K562 (cell line): ENCODE data around the gene CGGBP1. TPM values are rescaled to one million over a fixed set of nuclear protein-coding genes. Genes with fewer than 3 reads are reported as not detected.
A peak's percentile ranks its signal among the peaks of the same experiment; 100 is the strongest.

Experiments
- CSDE1 ChIP-seq, 2 experiments: fragments of 450-650 bp; IDR thresholded peaks; 2 replicates each; pipeline ENCODE4 v1.6.1; 2016; ENCODE audit warnings: mild to moderate bottlenecking in 1 of 2
- L3MBTL2 ChIP-seq: fragments of 450-650 bp; IDR thresholded peaks from 2 replicates; pipeline ENCODE4 v1.6.1; 2016; ENCODE audit warnings: mild to moderate bottlenecking, moderate library complexity
- MEIS2 ChIP-seq: fragments of 450-650 bp; IDR thresholded peaks from 2 replicates; pipeline ENCODE4 v1.6.1; 2014; ENCODE audit warnings: mild to moderate bottlenecking; ENCODE audit not compliant: partially characterized antibody
- RB1 ChIP-seq: fragments of 450-650 bp; IDR thresholded peaks from 2 replicates; pipeline ENCODE4 v1.6.1; 2017; ENCODE audit warnings: low read depth, mild to moderate bottlenecking
- SIRT6 ChIP-seq: IDR thresholded peaks from one replicate; pipeline ENCODE4 v1.6.1; 2012; ENCODE audit warnings: low read depth, mild to moderate bottlenecking, control low read depth, inconsistent platforms, low read length, moderate library complexity
- SMAD4 ChIP-seq: fragments of 250-450 bp; sonication (Bioruptor Pico); conservative IDR thresholded peaks from 2 replicates; pipeline ENCODE4 v1.8.0; 2021; ENCODE audit warnings: inconsistent platforms, mild to moderate bottlenecking, moderate library complexity
- SP2 ChIP-seq: IDR thresholded peaks from 2 replicates; pipeline ENCODE4 v1.6.1; 2011; ENCODE audit warnings: mild to moderate bottlenecking, low read depth, low read length, moderate library complexity; ENCODE audit not compliant: poor library complexity, severe bottlenecking; ENCODE audit errors: extremely low read depth
- polyA plus RNA-seq, 8 experiments: library from polyadenylated mRNA; depleted of rRNA in 4 of 8; stranded (reverse) in 5 of 8; unstranded in 3 of 8; fragments of >200 nt; fragmentation: Nextera tagmentation in 2 of 8; fragmentation: Illumina TruSeq in 1 of 8; extraction: Ambion mirVana in 2 of 8; extraction: Trizol in 1 of 8; gene quantifications; 2 replicates each; pipeline versions ENCODE4 v1.2.1 to v1.2.3, GENCODE V29; 2011 to 2014; ENCODE audit warnings: inconsistent platforms in 1 of 8, missing spikeins in 1 of 8
- total RNA-seq, 7 experiments: library from RNA; depleted of rRNA in 6 of 7; stranded (reverse); fragments of >200 nt in 6 of 7; fragmentation: Illumina TruSeq in 2 of 7; extraction: Trizol in 2 of 7; gene quantifications; 2 replicates each; pipeline versions ENCODE4 v1.2.1 to v1.2.3, GENCODE V29; 2011 to 2021; ENCODE audit warnings: low replicate concordance in 1 of 7
- TF ChIP-seq, protein P1 (sequence below): sonication (generic); IDR thresholded peaks from 2 replicates; pipeline ENCODE4 v1.6.1; 2016
- TF ChIP-seq, protein P2 (sequence below): sonication (generic); formaldehyde crosslinking; IDR thresholded peaks from 2 replicates; pipeline ENCODE4 v1.8.0; 2022; ENCODE audit warnings: mild to moderate bottlenecking, missing genetic modification reagents, borderline replicate concordance
- TF ChIP-seq, protein P3 (sequence below), 3 experiments: fragments of 200-800 bp in 1 of 3; fragments of 250-450 bp in 1 of 3; fragments of 450-650 bp in 1 of 3; sonication (Bioruptor Pico) in 1 of 3; sonication (Bioruptor generic) in 1 of 3; formaldehyde crosslinking in 1 of 3; IDR thresholded peaks; 2 replicates each; pipeline versions ENCODE4 v1.6.1 to v1.8.0; 2016 to 2022; ENCODE audit warnings: mild to moderate bottlenecking in 2 of 3, missing genetic modification characterization in 2 of 3, missing compliant biosample characterization in 1 of 3, moderate library complexity in 1 of 3

The CGGBP1 gene
- total and polyA plus RNA-seq, 9 of the 15 experiments (the other 6 are each of a cell fraction or from before 2014, with no cell fraction given), result 14.4 to 47.8 (median 37.8) TPM

DNA sequence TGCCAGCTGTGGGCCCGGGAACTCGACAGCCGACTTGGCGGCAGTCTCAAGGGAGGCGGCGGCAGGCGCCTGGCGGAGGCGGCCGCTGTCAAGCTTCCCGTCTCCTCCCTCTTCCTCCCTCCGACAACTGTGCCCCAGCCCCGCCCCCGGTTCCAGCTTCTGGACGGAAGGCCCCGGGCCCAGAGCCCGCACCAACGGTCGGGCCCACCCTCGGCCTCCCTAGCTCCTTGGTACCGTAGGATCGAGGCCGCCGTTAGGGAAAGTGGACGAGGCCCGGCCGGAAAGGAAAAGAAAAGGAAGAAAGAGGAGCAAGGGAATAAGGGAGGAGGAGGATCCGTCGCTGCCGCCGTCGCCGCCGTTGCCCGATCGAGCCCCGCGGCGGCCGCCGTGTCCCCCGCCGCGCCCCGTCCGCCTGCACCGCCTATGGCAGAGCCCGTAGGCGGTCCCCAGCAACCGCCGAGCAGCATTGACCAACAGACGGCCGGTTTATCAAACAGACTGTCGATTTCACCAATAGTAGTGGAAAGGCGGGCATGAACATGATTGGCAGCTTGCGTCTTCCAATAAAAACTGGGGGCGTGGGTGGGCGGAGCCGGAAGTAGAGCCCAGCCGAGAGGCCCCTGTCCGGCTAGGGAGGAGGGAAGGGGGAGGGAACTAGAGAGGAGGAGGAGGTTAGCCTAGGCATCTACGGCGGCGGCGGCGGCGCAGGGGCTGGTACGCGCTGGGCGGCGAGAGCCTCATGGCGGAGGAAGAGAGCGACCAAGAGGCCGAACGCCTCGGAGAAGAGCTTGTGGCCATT is at the start of gene CGGBP1, which contains the start of gene ZNF654 (continued):
- no peak for TF ChIP-seq CSDE1 (IDR thresholded peaks at IDR 0.05)
- TF ChIP-seq RB1, result no peak
- peak; percentile 80 for TF ChIP-seq SMAD4
- TF ChIP-seq MEIS2, result no peak
- TF ChIP-seq, protein P1, sequence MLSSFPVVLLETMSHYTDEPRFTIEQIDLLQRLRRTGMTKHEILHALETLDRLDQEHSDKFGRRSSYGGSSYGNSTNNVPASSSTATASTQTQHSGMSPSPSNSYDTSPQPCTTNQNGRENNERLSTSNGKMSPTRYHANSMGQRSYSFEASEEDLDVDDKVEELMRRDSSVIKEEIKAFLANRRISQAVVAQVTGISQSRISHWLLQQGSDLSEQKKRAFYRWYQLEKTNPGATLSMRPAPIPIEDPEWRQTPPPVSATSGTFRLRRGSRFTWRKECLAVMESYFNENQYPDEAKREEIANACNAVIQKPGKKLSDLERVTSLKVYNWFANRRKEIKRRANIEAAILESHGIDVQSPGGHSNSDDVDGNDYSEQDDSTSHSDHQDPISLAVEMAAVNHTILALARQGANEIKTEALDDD, result peak; percentile 46; the same call in 1 of the 2 replicates
- TF ChIP-seq, protein P2, sequence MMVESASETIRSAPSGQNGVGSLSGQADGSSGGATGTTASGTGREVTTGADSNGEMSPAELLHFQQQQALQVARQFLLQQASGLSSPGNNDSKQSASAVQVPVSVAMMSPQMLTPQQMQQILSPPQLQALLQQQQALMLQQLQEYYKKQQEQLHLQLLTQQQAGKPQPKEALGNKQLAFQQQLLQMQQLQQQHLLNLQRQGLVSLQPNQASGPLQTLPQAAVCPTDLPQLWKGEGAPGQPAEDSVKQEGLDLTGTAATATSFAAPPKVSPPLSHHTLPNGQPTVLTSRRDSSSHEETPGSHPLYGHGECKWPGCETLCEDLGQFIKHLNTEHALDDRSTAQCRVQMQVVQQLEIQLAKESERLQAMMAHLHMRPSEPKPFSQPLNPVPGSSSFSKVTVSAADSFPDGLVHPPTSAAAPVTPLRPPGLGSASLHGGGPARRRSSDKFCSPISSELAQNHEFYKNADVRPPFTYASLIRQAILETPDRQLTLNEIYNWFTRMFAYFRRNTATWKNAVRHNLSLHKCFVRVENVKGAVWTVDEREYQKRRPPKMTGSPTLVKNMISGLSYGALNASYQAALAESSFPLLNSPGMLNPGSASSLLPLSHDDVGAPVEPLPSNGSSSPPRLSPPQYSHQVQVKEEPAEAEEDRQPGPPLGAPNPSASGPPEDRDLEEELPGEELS (CRISPR knock-in tag), result no peak
- TF ChIP-seq, protein P3, sequence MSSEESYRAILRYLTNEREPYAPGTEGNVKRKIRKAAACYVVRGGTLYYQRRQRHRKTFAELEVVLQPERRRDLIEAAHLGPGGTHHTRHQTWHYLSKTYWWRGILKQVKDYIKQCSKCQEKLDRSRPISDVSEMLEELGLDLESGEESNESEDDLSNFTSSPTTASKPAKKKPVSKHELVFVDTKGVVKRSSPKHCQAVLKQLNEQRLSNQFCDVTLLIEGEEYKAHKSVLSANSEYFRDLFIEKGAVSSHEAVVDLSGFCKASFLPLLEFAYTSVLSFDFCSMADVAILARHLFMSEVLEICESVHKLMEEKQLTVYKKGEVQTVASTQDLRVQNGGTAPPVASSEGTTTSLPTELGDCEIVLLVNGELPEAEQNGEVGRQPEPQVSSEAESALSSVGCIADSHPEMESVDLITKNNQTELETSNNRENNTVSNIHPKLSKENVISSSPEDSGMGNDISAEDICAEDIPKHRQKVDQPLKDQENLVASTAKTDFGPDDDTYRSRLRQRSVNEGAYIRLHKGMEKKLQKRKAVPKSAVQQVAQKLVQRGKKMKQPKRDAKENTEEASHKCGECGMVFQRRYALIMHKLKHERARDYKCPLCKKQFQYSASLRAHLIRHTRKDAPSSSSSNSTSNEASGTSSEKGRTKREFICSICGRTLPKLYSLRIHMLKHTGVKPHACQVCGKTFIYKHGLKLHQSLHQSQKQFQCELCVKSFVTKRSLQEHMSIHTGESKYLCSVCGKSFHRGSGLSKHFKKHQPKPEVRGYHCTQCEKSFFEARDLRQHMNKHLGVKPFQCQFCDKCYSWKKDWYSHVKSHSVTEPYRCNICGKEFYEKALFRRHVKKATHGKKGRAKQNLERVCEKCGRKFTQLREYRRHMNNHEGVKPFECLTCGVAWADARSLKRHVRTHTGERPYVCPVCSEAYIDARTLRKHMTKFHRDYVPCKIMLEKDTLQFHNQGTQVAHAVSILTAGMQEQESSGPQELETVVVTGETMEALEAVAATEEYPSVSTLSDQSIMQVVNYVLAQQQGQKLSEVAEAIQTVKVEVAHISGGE (CRISPR knock-in tag; IDR thresholded peaks at IDR 0.05), result peak in 1 of 3 experiments; percentile 34; a peak in 2 of 6 replicates
- peak; percentile 90 for TF ChIP-seq SP2
- TF ChIP-seq L3MBTL2, result 0 out of 2 replicates have a peak, but pooled peaks have one; percentile 82
- no peak for TF ChIP-seq SIRT6
